ENCODE results near the gene MTCH1. TPM values are rescaled to one million over a fixed set of nuclear protein-coding genes. Genes with fewer than 3 reads are reported as not detected.

The MTCH1 gene
- total and polyA plus RNA-seq, 9 of the 15 experiments (the other 6 are each of a cell fraction or from before 2014, with no cell fraction given) = 7.9 to 161 (median 118) TPM

DNA sequence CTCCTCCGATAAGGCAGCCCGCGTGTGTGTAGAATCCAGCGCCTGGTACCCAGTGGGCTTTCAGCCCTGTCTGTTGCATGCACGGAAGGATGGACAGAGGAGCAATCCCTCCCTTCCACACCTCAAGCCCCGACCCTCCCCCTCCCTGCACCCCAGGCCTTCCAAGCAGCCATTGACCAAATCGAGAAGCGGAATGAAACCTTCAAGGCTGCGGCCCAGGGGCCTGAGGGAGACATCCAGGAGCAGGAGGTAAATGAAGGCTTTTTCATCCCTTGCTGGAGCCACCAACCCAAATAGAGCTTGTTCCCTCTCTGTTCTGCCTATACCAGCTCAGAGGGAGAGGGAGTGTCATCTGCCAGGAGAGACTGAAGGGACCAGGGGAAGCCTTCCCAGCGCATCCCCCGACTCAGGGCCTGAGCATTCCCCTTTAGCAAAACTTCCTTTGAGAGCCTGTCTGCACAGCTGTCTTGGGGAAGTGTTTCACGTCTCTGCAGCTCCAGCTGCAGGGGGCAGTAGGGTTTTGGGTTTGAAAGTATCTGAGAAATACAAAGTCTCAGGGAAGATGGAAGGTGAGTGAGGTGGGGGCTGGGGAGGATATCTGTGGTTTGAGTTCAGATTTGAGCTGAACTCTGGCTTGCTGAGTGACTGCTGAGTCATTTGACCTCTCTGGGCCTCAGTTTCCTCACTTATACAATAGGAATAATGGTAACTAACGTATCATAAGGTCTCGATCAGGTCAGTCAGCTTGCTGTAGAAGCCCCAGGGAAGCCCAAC lies 35.5 kb upstream of the MTCH1 start (continued):
- TF ChIP-seq, protein P1, sequence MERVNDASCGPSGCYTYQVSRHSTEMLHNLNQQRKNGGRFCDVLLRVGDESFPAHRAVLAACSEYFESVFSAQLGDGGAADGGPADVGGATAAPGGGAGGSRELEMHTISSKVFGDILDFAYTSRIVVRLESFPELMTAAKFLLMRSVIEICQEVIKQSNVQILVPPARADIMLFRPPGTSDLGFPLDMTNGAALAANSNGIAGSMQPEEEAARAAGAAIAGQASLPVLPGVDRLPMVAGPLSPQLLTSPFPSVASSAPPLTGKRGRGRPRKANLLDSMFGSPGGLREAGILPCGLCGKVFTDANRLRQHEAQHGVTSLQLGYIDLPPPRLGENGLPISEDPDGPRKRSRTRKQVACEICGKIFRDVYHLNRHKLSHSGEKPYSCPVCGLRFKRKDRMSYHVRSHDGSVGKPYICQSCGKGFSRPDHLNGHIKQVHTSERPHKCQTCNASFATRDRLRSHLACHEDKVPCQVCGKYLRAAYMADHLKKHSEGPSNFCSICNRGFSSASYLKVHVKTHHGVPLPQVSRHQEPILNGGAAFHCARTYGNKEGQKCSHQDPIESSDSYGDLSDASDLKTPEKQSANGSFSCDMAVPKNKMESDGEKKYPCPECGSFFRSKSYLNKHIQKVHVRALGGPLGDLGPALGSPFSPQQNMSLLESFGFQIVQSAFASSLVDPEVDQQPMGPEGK (CRISPR knock-in tag; IDR thresholded peaks at IDR 0.05; ENCODE audit: borderline replicate concordance) = no peak
- peak; percentile 31; the same call in 1 of the 2 replicates for TF ChIP-seq SOX6 (IDR thresholded peaks at IDR 0.05)
- peak; percentile 91 to 97 for TF ChIP-seq RAD21 (CRISPR knock-in tag; conservative IDR thresholded peaks at IDR 0.05 in 1 of 2, IDR thresholded peaks at IDR 0.05 in 1 of 2)

DNA sequence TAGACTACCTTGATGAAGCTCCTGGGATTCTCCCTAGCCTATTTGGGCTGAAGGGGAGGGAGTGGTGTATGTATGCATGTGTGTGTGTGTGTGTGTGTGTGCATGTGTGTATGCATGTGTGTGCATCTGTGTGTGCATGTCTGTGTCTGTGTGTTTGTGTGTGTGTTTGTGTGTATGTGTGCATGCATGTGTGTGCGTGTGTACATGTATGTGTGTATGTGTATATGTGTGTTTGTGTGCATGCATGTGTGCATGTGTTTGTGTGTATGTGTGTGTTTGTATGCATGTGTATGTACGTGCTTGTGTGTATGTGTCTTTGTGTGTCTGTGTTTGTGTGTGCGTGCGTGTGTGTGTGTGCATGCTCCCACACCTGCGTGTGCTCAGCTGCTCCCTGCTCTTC lies 34.8 kb upstream of the MTCH1 start:
- intact Hi-C loops (cut with micrococcal nuclease) = loop anchor here (10.0 kb wide), 2 partner anchors 464 to 674 kb away; partner anchors contain the start of gene MDGA1
- CTCF ChIA-PET (ENCODE audit: low intra/inter-chr PET ratio) = interaction anchor here (0.9 to 9.7 kb wide), 5 partner anchors 151 to 294 kb away, joined by 3 to 204 read pairs (median 19); partner anchors contain the start of gene PIM1
- peak; percentile 23 for FAIRE-seq
- TF ChIP-seq ZNF764 (CRISPR knock-in tag; IDR thresholded peaks at IDR 0.05; ENCODE audit: low read depth) (no peak), HDAC1 (IDR thresholded peaks at IDR 0.05) (peak in 1 of 2 experiments; percentile 52; a peak in 1 of 4 replicates), HDGF (IDR thresholded peaks at IDR 0.05) (peak; percentile 76; the same call in 1 of the 2 replicates)
- TF ChIP-seq, protein P2, sequence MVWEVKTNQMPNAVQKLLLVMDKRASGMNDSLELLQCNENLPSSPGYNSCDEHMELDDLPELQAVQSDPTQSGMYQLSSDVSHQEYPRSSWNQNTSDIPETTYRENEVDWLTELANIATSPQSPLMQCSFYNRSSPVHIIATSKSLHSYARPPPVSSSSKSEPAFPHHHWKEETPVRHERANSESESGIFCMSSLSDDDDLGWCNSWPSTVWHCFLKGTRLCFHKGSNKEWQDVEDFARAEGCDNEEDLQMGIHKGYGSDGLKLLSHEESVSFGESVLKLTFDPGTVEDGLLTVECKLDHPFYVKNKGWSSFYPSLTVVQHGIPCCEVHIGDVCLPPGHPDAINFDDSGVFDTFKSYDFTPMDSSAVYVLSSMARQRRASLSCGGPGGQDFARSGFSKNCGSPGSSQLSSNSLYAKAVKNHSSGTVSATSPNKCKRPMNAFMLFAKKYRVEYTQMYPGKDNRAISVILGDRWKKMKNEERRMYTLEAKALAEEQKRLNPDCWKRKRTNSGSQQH (CRISPR knock-in tag; IDR thresholded peaks at IDR 0.05) = 0 out of 2 replicates have a peak, but pooled peaks have one; percentile 58
- TF ChIP-seq, protein P3, sequence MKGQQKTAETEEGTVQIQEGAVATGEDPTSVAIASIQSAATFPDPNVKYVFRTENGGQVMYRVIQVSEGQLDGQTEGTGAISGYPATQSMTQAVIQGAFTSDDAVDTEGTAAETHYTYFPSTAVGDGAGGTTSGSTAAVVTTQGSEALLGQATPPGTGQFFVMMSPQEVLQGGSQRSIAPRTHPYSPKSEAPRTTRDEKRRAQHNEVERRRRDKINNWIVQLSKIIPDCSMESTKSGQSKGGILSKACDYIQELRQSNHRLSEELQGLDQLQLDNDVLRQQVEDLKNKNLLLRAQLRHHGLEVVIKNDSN (CRISPR knock-in tag; IDR thresholded peaks at IDR 0.05) = 0 out of 2 replicates have a peak, but pooled peaks have one; percentile 10

More for the DNA sequence above, 34.8 kb upstream of the MTCH1 start:
- no peaks in the 10 kb centered on the region for H3K9me3 ChIP-seq (replicated peaks; ENCODE audit: control insufficient read depth, insufficient read depth, low read depth, low read length)
- H3K36me3 ChIP-seq (ENCODE audit: control insufficient read depth, insufficient read depth, low read length) = no peaks in the 10 kb centered on the region
- H4K20me1 ChIP-seq (replicated peaks; ENCODE audit: control insufficient read depth, insufficient read depth, low read length) = peaks cover 4% of the 10 kb centered on the region; the same call in 1 of the 2 replicates
- POLR2A ChIA-PET = interaction anchor here (0.9 to 1.4 kb wide), 4 partner anchors 14 to 237 kb away, joined by 3 to 6 read pairs (median 4); partner anchors contain the start of genes TBC1D22B and TMEM217
- H3K27ac ChIP-seq (ENCODE audit: extremely low read depth, low read depth, low read length) = no peak overlapping the region
- peaks cover 13 to 32% of the 10 kb centered on the region in 2 experiments for H3K4me1 ChIP-seq (replicated peaks in 1 of 2; ENCODE audit: control insufficient read depth in 2 of 2, insufficient read depth in 2 of 2, low read length in 2 of 2)
- H3K79me2 ChIP-seq (ENCODE audit: control insufficient read depth, insufficient read depth, low read length) = no peaks in the 10 kb centered on the region
- H3K9ac ChIP-seq (ENCODE audit: insufficient read depth in 1 of 2, low read depth in 2 of 2, low read length in 2 of 2) = no peak overlapping the region
- DNase-seq (ENCODE audit: extremely low read depth in 1 of 4, low spot score in 3 of 4) (no peak), ATAC-seq (no peak)
- H2AFZ ChIP-seq (ENCODE audit: low read depth, low read length) = no peak overlapping the region
- H3K9me1 ChIP-seq (ENCODE audit: control insufficient read depth, insufficient read depth, low read length) = peaks cover 3% of the 10 kb centered on the region
- H3K4me2 ChIP-seq (ENCODE audit: insufficient read depth, low read length) = no peak overlapping the region
- no peaks in the 10 kb centered on the region for H3K27me3 ChIP-seq (ENCODE audit: control insufficient read depth in 2 of 2, insufficient read depth in 2 of 2, low read length in 2 of 2)
- no TSS peak for BruUV-seq (replicated peaks)
- 81% methylated on average over 5 of the region's 5 CpGs for WGBS (ENCODE audit: insufficient coverage, low coverage, missing lambda C conversion rate)
- H3K4me3 ChIP-seq = no peak overlapping the region
- in situ Hi-C loops (cut with MboI) = loop anchor here (5.0 to 25.0 kb wide), 4 partner anchors 154 to 1466 kb away; partner anchors contain the start of gene PIM1
